Thoracic aorta (tissue), 2 donors: ENCODE results near the gene PRRC2B. TPM values are rescaled to one million over a fixed set of nuclear protein-coding genes. Genes with fewer than 3 reads are reported as not detected.
"Not testable (repeated sequence)": the region's sequence is repeated elsewhere in the genome, so short reads cannot be mapped to it uniquely, and the experiment has no call there.

Experiments
- ATAC-seq: fragments of 150-250 bp; one replicate; pipeline ENCODE4 v1.8.0; 2017; ENCODE audit warnings: low read depth; ENCODE audit not compliant: insufficient number of reproducible peaks, low FRiP score
- DNase-seq: peaks from one replicate; pipeline ENCODE4 v3.0.0-alpha.2; 2020; ENCODE audit warnings: low spot score
- H3K27ac ChIP-seq, 2 donors: fragments of 200-600 bp; sonication (generic); 1 replicate in 1 of 2; 2 replicates in 1 of 2; pipeline ENCODE4 v1.5.1; 2016; ENCODE audit warnings: mild to moderate bottlenecking in 2 of 2, moderate library complexity in 2 of 2
- H3K27me3 ChIP-seq: fragments of 200-600 bp; sonication (generic); replicated peaks from 2 replicates; pipeline ENCODE4 v1.6.0; 2016; ENCODE audit warnings: mild to moderate bottlenecking; ENCODE audit not compliant: insufficient read depth
- H3K36me3 ChIP-seq: fragments of 200-600 bp; sonication (generic); one replicate; pipeline ENCODE4 v1.5.1; 2016
- H3K4me1 ChIP-seq, 2 donors: fragments of 200-600 bp; sonication (generic); 1 replicate in 1 of 2; 2 replicates in 1 of 2; pipeline versions ENCODE4 v1.5.1 to v1.6.0; 2016; ENCODE audit warnings: low read depth in 2 of 2, mild to moderate bottlenecking in 1 of 2; ENCODE audit not compliant: control insufficient read depth in 1 of 2
- H3K4me3 ChIP-seq: fragments of 200-600 bp; sonication (generic); 2 replicates; pipeline ENCODE4 v1.5.1; 2016; ENCODE audit warnings: mild to moderate bottlenecking
- H3K9me3 ChIP-seq: fragments of 200-600 bp; sonication (generic); 2 replicates; pipeline ENCODE4 v1.5.1; 2016
- CTCF ChIP-seq: fragments of 200-600 bp; sonication (generic); IDR thresholded peaks from one replicate; pipeline ENCODE4 v1.5.1; 2019; ENCODE audit warnings: antibody characterized with exemption
- total RNA-seq, 2 donors: library from RNA; depleted of rRNA; stranded (reverse); fragments of >200 nt; gene quantifications; one replicate each; pipeline versions ENCODE4 v1.1.0 to v1.2.3, GENCODE V29; 2016

PRRC2B gene
- total RNA-seq, 2 donors from 2014 or later: 162 to 198 TPM

- Histone ChIP-seq H3K4me3 (no peak overlapping the region), H3K9me3 (no peaks in the 10 kb centered on the region), H3K4me1 (no peaks in the 10 kb centered on the region), H3K36me3 (peaks cover 83% of the 10 kb centered on the region), H3K27me3 (no peaks in the 10 kb centered on the region), H3K27ac (no peak overlapping the region)
- DNase-seq: no peak
- no peak for TF ChIP-seq CTCF
- no peak for ATAC-seq
Observed at GRCh38 chr9:131470581-131470991, 76.7 kb downstream of the PRRC2B start.

- H3K4me1 ChIP-seq, H3K9me3 ChIP-seq, ATAC-seq, H3K4me3 ChIP-seq, H3K27ac ChIP-seq, H3K27me3 ChIP-seq, DNase-seq: not testable (repeated sequence)
- peaks cover 91% of the 10 kb centered on the region for H3K36me3 ChIP-seq
Observed at GRCh38 chr9:131472085-131472484, 78.2 kb downstream of the PRRC2B start.

GRCh38 chr9:131473198-131473885 is 79.5 kb downstream of the PRRC2B start:
- Histone ChIP-seq H3K27ac (no peak overlapping the region), H3K27me3 (no peaks in the 10 kb centered on the region), H3K36me3 (peaks cover 92% of the 10 kb centered on the region), H3K4me1 (no peaks in the 10 kb centered on the region), H3K4me3 (no peak overlapping the region), H3K9me3 (no peaks in the 10 kb centered on the region)
- ATAC-seq (no peak), DNase-seq (no peak)
- TF ChIP-seq CTCF: no peak

- no peak for TF ChIP-seq CTCF
- DNase-seq (no peak), ATAC-seq (no peak)
- peaks cover 92% of the 10 kb centered on the region for H3K36me3 ChIP-seq
- no peaks in the 10 kb centered on the region for H3K9me3 ChIP-seq
- H3K27ac ChIP-seq: no peak overlapping the region
- no peak overlapping the region for H3K4me3 ChIP-seq
- no peaks in the 10 kb centered on the region for H3K4me1 ChIP-seq
- H3K27me3 ChIP-seq: no peaks in the 10 kb centered on the region
Observed at GRCh38 chr9:131473891-131474290, 80.0 kb downstream of the PRRC2B start.

- Histone ChIP-seq H3K36me3 (peaks cover 93% of the 10 kb centered on the region), H3K27me3 (no peaks in the 10 kb centered on the region), H3K27ac (no peak overlapping the region), H3K4me1 (no peaks in the 10 kb centered on the region), H3K4me3 (no peak overlapping the region), H3K9me3 (no peaks in the 10 kb centered on the region)
- no peak for DNase-seq
- TF ChIP-seq CTCF: no peak
- no peak for ATAC-seq
Observed at GRCh38 chr9:131474711-131475110, 80.8 kb downstream of the PRRC2B start.
